Esophagus muscularis mucosa (tissue), 4 donors: ENCODE results near the gene CLEC16A.

Experiments
- CTCF ChIP-seq, 3 experiments: fragments of 200-600 bp in 2 of 3; fragments of 450-650 bp in 1 of 3; sonication (generic) in 2 of 3; IDR thresholded peaks; one replicate each; pipeline ENCODE4 v1.5.1; 2017 to 2019; ENCODE audit warnings: antibody characterized with exemption in 3 of 3, mild to moderate bottlenecking in 2 of 3, moderate library complexity in 1 of 3
- EP300 ChIP-seq: sonication (generic); formaldehyde crosslinking; IDR thresholded peaks from one replicate; pipeline ENCODE4 v1.6.1; 2017; ENCODE audit warnings: antibody characterized with exemption
- POLR2A ChIP-seq: fragments of 450-650 bp; IDR thresholded peaks from one replicate; pipeline ENCODE4 v1.6.1; 2017; ENCODE audit warnings: antibody characterized with exemption, moderate library complexity, mild to moderate bottlenecking, low read depth
- POLR2AphosphoS5 ChIP-seq, 2 donors: sonication (generic); formaldehyde crosslinking; IDR thresholded peaks; one replicate each; pipeline ENCODE4 v1.6.1; 2017; ENCODE audit warnings: antibody characterized with exemption in 2 of 2

GRCh38 chr16:10964891-10965326, 20.5 kb downstream of the CLEC16A start:
- TF ChIP-seq EP300 (no peak), CTCF (IDR thresholded peaks at IDR 0.05) (no peak), POLR2A (no peak), POLR2AphosphoS5 (IDR thresholded peaks at IDR 0.05) (no peak)
